ENCODE measurements around the gene TMEM39A.

The TMEM39A gene

GRCh38 chr3:119401503-119402440 is 61.6 kb downstream of the TMEM39A start:
- no peak for TF ChIP-seq CTCF (IDR thresholded peaks at IDR 0.05; ENCODE audit: insufficient read depth, low read length, missing control alignments)
- no peak overlapping the region for H3K4me3 ChIP-seq (ENCODE audit: low read depth, low read length)
- CTCF ChIA-PET, result interaction anchor here (1.2 to 2.2 kb wide), 2 partner anchors 12 to 127 kb away, joined by 3 to 8 read pairs; no protein-coding TSS in a partner anchor
- POLR2A ChIA-PET, result no interaction called here
- no peak for DNase-seq (ENCODE audit: low read depth, low spot score)

- POLR2A ChIA-PET, result no interaction called here
- DNase-seq (ENCODE audit: low read depth, low spot score), result no peak
Observed at GRCh38 chr3:119401069-119401468, 62.3 kb downstream of the TMEM39A start.

GRCh38 chr3:119400466-119400865 is 62.9 kb downstream of the TMEM39A start:
- no peak overlapping the region for H3K4me3 ChIP-seq (ENCODE audit: low read depth, low read length)
- ChIA-PET POLR2A (no interaction called here), CTCF (interaction anchor here (1.1 kb wide), 1 partner anchor 23 kb away, joined by 3 read pairs; no protein-coding TSS in a partner anchor)
- no peak for TF ChIP-seq CTCF (IDR thresholded peaks at IDR 0.05; ENCODE audit: insufficient read depth, low read length, missing control alignments)
- no peak for DNase-seq (ENCODE audit: low read depth, low spot score)

More at GRCh38 chr3:119401069-119401468, 62.3 kb downstream of the TMEM39A start:
- H3K4me3 ChIP-seq (ENCODE audit: low read depth, low read length), result no peak overlapping the region
- no peak for TF ChIP-seq CTCF (IDR thresholded peaks at IDR 0.05; ENCODE audit: insufficient read depth, low read length, missing control alignments)
- CTCF ChIA-PET, result interaction anchor here (1.1 kb wide), 1 partner anchor 22 kb away, joined by 3 read pairs; no protein-coding TSS in a partner anchor

GRCh38 chr3:119396870-119397269 is 66.5 kb downstream of the TMEM39A start:
- TF ChIP-seq CTCF (IDR thresholded peaks at IDR 0.05; ENCODE audit: insufficient read depth, low read length, missing control alignments), result no peak
- no peak overlapping the region for H3K4me3 ChIP-seq (ENCODE audit: low read depth, low read length)
- ChIA-PET POLR2A (no interaction called here), CTCF (interaction anchor here (1.2 to 2.1 kb wide), 3 partner anchors 9 to 515 kb away, joined by 3 to 6 read pairs (median 5); no protein-coding TSS in a partner anchor)
- no peak for DNase-seq (ENCODE audit: low read depth, low spot score)

GRCh38 chr3:119395923-119396358 is 67.5 kb downstream of the TMEM39A start:
- POLR2A ChIA-PET, result interaction anchor here (0.5 kb wide), 1 partner anchor 101 kb away, joined by 6 read pairs; no protein-coding TSS in a partner anchor
- CTCF ChIA-PET, result interaction anchor here (1.2 to 2.1 kb wide), 3 partner anchors 10 to 514 kb away, joined by 3 to 6 read pairs (median 5); no protein-coding TSS in a partner anchor
- DNase-seq (ENCODE audit: low read depth, low spot score), result no peak
- no peak for TF ChIP-seq CTCF (IDR thresholded peaks at IDR 0.05; ENCODE audit: insufficient read depth, low read length, missing control alignments)
- no peak overlapping the region for H3K4me3 ChIP-seq (ENCODE audit: low read depth, low read length)

GRCh38 chr3:119388577-119388976 is 74.8 kb downstream of the TMEM39A start:
- CTCF ChIA-PET, result interaction anchor here (0.9 to 2.1 kb wide), 3 partner anchors 10 to 115 kb away, joined by 3 to 6 read pairs (median 4); no protein-coding TSS in a partner anchor
- no peak for DNase-seq (ENCODE audit: low read depth, low spot score)
- POLR2A ChIA-PET, result no interaction called here
- no peak overlapping the region for H3K4me3 ChIP-seq (ENCODE audit: low read depth, low read length)
- no peak for TF ChIP-seq CTCF (IDR thresholded peaks at IDR 0.05; ENCODE audit: insufficient read depth, low read length, missing control alignments)
